GM19468 (cell line): ENCODE results near the gene ANKRD12.
"Not testable (repeated sequence)": the region's sequence is repeated elsewhere in the genome, so short reads cannot be mapped to it uniquely, and the experiment has no call there.

Experiments used
- ATAC-seq: cut with Tn5 transposase; IDR thresholded peaks from one replicate; pipeline ENCODE4 v1.9.1; 2021; ENCODE audit warnings: mild to moderate bottlenecking, moderate library complexity, moderate number of reproducible peaks; ENCODE audit not compliant: unreplicated experiment; ENCODE audit errors: extremely low read depth

ANKRD12 gene

DNA sequence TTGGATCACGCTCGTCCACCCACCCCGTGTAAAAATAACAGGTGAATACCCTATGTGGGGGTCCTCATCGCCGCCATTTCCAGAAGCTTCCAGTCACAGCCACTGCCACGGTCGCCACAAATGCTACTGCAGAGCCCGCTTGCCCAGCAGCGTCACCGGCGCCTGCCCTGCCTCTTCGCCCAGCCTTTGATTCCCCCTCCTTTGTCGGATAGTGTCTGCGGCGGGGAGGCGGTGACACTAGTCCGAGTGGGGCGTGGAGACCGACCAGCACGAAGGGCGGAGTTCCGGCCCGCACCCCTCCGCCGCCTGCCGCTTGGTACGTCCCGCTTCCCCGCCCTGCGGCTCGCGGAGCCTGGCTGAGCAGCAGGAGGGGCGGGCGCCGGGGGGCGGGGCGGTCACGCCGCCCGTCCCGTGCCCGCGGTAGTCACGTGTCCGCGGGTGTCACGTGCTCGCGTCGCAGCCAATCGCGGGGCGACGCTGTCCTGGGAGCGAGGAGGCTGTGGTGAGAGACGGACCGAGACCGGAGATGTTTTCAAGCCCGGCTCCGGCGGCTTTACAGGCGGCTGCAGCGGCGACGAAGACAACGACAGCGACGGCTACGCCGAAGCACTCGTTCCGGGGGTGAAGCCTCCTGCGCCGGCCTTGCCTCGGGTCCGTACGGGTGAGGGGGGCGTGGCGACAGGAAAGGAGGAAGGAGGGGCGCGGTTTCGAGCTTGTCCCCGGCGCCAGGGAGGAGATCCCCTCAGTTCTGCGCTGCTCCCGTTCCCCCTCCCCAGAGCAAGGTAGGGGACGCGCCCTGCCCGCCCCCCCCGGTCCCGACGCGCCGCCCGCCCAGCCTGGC lies at the start of gene ANKRD12:
TSS of gene ANKRD12 (plus strand) at position 467 of the 841 bp plus-strand sequence. CDS start 45,652 bp downstream, outside the sequence.
- peak; percentile 73 for ATAC-seq

DNA sequence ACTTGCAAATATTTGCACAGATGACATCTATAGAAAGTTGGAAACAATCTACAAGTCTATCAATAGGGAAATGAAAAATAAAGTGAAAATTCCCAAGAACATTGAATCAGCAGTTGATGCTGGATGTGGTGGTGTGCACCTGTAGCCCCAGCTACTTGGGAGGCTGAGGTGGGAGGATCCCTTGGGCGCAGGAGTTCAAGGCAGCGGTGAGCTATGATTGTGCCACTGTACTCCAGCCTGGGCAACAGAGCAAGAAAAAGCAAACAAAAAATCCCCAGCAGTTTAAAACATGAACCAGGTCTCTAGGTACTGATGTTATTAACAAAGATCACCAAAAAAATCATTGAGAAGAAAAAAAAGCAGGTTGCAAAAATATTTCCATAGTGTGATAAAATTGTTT lies 49.4 kb upstream of the ANKRD12 start:
- ATAC-seq, result no peak

DNA sequence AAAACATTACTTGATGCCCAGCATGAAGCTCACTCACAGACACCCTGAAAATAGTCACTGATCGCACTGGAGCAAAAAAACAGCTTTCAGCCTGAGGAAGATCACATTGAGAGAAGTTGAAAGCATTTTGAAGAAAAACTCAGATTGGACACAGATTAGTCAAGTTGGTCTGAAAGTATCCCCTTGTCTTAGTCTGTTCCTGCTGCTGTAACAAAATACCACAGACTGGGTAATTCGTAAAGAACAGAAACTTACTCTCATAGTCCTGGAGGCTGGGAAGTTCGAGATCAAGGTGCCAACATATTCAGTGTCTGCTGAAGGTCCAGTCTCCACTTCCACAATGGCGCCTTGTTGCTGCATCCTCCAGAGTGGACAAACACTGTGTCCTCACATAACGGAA lies 48.3 kb upstream of the ANKRD12 start:
- no peak for ATAC-seq

DNA sequence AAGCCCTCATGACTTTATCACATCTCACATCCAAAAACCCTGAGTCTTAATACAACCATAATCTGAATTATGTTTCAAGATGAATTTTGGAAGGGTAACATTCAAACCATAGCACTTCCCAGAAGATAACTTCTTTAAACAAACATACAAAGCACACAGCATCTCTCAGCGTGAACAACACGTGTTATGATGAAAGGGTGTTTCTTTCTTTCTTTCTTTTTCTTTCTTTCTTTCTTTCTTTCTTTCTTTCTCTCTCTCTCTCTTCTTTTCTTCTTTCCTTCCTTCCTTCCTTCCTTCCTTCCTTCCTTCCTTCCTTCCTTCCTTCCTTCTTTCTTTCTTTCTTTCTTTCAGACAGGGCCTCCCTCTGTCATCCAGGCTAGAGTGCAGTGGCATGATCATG lies 47.9 kb upstream of the ANKRD12 start:
- not testable (repeated sequence) for ATAC-seq

DNA sequence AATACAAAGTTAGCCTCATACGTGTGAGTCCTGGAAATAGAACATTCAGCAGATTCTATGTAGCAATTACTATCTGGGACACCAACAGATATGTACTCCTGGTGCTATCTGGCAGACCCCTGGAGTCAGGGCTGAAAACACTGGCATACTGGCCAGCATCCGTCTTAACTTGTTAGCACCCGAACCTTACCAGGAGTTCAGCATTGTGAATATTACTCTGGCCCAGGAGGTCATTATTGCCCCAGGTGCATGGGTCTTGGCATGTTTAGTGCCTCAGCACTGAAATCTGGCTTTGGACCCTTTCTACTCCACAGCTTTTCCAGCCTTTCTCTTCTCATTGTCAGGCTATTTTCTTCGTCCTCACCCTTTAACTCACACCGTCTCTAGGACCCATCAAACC lies 46.0 kb upstream of the ANKRD12 start:
- ATAC-seq, result no peak

DNA sequence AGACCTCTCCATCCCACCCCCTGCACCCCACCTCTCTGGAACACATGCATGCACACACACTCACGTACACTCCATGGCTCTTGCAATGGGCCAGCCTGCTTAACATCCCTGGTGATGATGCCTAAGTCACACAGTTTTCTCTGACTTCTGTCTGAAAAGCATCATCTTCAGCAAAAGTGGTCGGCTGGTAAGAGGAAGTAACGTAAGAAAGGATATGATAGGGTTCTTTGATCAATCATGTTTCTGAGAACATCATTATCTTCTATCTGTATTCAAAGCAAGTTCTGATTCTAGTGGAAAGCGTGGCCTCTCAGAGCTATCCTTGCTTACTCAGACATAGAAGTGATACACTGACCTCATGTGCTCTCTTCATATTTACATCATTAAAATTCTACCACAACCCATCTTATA lies 45.5 kb upstream of the ANKRD12 start:
- no peak for ATAC-seq

DNA sequence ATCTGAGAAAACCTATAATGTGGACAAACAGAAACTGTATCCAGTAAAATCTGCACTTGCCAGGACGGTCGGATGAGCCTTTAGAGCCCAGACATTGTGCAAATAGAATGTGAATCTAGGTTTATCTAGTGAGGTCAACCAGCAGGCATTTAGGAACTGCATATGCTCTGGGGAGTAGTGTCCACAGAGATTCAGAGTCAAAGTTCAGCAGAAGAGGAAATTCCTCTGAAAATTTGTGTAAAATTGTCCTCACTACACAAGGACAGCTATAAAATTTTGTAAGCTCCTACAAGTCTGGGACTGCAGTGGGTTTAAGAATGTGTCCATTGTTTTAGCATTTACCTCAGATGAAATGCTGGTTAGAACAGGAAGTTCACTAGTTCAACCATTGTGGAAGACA lies 43.9 kb upstream of the ANKRD12 start:
- ATAC-seq, result no peak

DNA sequence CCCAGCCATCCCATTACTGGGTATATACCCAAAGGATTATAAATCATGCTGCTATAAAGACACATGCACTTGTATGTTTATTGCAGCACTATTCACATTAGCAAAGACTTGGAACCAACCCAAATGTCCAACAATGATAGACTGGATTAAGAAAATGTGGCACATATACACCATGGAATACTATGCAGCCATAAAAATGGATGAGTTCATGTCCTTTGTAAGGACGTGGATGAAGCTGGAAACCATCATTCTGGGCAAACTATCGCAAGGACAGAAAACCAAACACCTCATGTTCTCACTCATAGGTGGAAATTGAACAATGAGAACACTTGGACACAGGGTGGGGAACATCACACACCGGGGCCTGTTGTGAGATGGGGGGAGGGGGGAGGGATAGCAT lies 43.5 kb upstream of the ANKRD12 start:
- ATAC-seq, result not testable (repeated sequence)

DNA sequence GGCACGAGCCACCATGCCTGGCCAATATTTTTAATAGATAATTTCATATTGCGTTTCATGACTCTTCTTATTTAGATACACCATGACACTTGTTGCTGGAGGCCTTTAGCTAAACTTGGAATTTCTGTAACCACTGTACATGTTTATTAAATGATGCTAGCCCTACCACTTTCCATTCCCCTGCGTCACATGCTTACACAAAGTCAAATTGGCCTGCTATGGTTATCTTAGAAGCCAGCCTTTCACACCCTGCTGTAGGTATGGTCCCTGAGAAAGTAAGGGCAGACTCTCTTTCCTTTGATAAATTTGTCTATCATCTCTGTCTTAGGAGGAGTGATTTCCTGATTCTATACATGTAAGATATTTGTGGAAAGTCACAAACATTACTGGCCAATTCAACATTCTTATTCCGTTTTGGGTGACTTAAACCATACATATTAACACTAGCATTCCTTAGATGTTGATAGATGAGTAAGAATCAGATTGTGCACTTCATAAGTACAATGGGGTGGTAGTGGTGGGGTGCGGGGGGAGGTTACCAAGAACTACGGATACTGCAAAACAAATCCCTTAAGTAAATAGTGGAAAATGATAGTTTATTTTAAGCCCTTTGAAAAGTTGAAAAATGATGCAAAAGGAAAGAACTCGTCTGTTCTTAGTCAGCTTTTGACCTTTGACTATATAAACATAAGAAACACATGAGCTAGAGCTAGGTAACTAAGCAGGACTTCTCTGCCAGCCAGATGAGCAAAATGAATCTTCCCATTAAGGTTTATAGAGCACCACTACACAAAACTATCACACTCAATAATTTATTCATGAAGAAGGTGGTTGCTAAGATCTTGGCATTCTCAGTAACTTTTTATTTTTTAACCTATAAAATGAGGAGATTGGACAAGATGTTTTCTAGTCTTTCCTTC lies 42.0 kb upstream of the ANKRD12 start:
- ATAC-seq, result no peak

DNA sequence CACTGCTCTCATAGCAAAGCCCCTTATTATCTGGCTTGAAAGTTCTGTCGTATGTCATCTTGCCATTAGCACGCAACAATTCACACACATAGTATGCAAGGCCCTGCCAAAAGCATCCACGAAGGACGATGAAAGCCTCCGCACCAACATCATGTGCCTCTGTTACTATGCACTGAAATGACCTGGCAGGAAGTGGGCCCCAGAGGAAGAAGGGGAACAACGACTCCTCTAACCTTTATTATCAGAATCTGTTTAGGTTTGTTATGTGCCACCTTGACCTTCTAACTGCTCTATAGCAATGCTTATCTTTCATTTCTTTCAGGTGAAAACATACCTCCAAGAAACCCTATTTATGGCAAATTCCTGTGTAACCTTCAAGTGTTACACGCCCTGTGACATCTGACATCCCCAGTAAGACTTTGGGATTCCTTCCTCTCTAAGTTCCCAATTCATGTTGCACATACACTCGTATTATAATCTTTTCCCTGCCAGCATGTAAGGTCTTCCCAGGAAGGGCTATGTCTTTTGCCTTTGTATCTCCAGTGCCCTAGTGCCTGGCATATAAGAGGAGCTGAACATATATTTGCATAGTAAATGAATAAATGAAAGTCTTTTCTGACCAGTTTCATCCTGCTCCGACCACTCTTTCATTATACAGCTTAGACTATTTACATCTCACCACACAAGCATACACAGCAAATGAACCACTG lies 41.1 kb upstream of the ANKRD12 start:
- ATAC-seq, result peak; percentile 80

DNA sequence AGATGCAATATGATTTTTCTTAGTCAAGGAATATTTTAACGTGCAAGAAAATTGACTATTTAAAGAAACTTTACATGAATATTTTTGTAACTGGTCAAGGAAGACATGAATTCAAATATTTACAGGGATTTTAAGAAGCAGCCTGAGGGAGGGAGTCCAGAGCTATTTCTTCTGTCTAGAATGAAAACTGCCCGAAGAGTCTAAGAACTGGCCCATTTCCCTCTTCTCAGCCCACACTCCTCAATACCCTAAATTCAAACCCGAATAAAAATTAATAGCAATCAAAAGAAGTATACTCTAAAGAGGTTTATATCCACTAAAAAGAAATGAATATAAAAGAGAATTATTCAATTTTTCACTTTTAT lies 40.6 kb upstream of the ANKRD12 start:
- ATAC-seq, result no peak

DNA sequence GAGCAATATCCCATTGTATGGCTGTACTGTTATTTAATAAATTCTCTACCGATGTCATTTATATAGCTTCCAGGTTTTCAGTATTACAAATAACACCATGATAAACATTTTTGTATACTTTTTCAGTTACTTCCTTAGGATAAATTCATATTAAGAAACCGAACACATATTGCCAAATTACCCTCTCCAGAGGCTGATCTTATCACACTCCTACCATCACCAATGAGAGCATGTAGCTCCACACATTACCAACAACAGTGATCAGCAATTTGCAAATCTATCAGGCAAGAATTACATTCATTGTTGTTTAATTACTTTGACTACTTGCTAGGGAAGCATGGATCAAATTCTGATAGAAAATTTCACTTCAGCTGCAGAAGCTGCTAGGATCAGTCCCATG lies 39.9 kb upstream of the ANKRD12 start:
- no peak for ATAC-seq

DNA sequence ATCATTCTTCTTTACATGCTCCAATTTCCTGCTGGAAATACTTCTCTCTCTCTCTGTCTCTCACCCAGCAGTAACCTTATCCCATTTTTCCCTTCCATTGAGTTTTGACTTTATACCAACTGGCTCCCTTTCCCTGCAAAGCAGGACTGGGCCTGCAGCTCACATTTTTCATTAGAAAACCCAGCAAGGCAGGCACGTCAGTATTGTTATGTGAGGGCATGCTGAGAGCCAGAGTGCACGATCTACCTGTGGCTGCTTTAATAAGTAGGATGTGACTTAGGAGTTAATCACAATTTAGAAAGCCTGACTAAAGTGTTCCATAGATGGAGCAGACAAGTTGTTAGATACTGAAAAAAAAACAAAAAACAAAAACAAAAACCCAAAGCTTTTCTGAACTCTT lies 39.2 kb upstream of the ANKRD12 start:
- ATAC-seq, result no peak

DNA sequence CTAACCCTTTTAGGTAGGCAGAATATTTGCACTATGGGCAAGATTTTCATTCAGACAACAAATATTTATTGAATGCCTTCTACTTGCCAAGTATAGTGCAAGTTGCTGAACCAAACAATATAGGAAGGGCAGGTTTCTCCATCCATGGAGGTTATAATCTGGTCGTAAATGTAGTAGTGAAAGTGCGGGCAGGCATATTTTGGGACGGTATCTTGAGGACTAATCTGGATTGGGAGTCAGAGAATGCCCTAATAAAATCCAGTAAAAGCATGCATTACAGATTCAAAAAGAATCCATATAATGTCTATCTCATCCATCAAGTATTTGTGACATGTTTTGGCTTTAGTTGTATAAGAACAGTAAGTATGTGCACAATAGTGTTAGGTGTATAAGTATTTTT lies 35.8 kb upstream of the ANKRD12 start:
- no peak for ATAC-seq

DNA sequence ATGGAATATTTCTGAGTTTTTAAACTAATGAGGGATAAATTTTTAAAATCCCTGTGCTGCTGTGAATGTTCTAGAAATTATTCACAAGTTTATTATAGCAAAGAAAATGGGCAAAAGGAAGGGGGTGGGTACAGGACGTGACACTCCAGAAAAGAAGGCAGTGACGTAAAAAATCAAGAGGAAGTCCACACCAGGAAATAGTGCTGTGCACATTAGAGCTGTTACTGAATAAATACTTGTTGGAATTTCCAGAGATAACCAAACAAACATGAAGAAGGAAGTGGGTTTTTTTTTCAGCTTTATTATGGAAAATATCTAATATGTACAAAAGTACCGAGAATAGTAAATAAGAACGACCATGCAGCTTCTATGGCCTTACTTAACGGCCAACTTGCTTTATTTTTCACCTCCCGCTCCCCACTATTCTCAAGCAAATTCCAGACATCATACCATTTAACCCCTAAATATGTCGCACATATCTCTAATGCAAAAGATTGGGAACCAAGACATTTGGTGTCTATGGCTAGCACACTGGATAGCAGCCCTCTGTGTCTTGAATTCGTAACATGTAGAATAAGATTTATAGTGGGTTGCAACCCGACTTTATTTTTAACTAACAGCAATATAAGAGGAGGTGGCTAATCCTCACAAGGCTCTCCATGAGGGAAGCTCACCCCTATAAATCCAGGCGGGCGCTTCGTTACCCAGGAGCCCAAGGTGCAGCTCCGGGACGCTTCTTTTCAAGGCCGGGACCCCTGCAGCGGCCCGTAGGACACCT lies 34.7 kb upstream of the ANKRD12 start:
- no peak for ATAC-seq

DNA sequence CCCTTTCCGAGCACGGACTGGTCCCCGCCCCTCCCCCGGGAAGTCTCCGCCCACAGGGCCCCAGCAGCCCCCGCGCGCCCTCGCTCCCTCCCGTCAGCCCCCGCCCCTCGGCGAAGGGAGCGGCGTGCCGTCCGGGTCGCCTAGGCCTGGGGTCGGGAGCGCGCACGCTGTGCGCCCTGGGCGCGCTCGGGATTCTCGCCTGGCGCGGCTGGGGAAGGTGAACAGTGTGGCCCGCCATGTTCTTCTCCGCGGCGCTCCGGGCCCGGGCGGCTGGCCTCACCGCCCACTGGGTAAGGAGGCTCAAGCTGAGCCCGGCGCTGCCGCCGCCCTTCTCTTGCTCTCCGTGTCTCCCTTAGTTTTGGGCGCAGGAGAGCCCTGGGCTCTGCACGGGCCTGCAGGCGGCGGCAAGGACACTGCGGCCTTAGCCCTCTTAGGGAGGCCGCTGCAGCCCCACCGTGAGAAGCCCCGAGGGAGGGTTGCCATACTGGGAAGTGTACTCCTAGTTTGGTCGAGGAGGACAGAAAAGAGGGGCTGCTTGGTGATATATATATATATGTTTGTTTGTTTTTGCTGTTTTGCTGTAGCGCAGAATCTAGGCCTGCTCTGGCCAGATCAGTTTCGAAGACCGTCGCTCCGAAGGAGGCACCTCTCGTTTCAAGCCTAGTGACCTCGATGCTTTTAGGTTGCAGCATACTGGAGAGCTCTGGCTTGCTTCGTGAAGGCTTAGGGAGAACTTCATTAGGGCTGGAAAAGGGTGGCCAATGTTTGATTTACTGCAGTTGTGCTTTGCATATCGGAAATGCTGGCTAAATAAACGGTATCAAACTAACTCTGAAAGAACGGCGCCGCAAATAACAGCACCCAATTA lies 33.8 kb upstream of the ANKRD12 start, which contains the start of gene NDUFV2:
TSS of gene NDUFV2 (plus strand) at position 192 of the 868 bp plus-strand sequence. CDS start at position 237, 45 bp downstream.
- ATAC-seq, result peak; percentile 93

DNA sequence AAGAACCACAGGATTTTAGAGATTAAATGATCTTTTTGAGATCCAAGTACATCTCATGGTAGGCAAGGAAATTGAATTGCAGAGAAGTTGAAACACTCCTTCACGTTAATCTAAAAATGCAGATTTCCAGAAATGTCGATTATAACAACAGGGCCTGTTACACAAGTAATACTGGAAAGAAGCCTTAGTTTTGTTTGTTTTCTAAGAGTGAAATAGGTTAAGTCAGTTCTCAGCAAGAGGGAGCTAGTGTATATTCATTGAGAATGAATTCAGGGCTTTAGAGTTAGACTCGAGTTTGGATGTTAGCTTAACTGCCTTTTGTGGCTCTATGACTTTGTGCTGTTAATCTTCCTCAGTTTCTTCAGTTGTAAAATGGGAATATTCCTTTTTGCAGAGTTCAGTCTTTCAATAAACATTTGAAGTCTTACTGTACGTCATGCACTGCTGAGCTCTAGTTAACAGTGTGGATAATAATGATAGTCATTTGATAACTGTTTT lies 33.2 kb upstream of the ANKRD12 start:
- ATAC-seq, result no peak

DNA sequence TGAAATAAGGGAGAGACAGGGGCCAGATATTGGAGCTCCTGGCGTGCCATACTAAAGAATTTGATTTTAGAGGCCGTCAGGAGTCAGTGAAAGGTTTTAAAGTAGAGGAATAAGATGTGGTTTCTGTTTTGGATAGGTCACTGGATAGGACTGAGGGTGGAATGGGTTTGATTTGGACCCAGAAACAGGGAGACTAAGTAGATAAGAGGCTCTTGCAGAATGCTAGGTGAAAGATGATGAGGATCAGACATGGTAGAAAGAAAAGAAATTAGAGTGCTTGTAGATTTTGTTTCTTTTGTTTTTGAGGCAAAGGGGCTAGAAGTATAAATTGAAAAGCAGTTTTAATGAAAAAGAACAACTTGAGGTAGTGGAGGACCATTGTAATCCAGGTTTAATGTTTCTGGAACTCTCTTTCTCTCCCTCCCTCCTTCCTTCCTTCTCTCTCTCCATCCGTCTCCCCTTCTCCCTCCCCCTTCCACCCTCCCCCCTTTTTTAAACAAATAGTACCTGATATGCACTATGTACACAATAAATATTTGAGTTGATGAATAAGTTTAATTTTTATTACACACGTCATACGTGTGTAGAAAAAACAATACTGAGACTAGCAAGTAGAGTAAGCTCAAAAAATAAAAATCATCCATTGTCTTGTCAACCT lies 32.2 kb upstream of the ANKRD12 start:
- ATAC-seq, result no peak
